H1 (cell line): ENCODE data around the gene CLDN9.

Experiments
- CHD1 ChIP-seq: IDR thresholded peaks from 2 replicates; pipeline ENCODE4 v1.6.1; 2012; ENCODE audit warnings: low read depth, low read length, improper control_type of control experiment
- CTBP2 ChIP-seq: IDR thresholded peaks from 2 replicates; pipeline ENCODE4 v1.7.0; 2011; ENCODE audit warnings: borderline replicate concordance, mild to moderate bottlenecking, moderate library complexity, mixed read lengths, low read length; ENCODE audit not compliant: insufficient read depth, insufficient read length
- CTCF ChIP-seq, 3 experiments: IDR thresholded peaks; 1 replicate in 2 of 3; 2 replicates in 1 of 3; pipeline versions ENCODE4 v1.5.1 to v1.6.1; 2011; ENCODE audit warnings: low read length in 3 of 3, mild to moderate bottlenecking in 3 of 3, inconsistent platforms in 2 of 3, low read depth in 1 of 3, moderate library complexity in 1 of 3; ENCODE audit not compliant: insufficient read depth in 1 of 3; ENCODE audit errors: control extremely low read depth in 1 of 3
- E2F6 ChIP-seq: IDR thresholded peaks from 2 replicates; pipeline ENCODE4 v1.6.1; 2012; ENCODE audit warnings: inconsistent platforms
- EP300 ChIP-seq, 2 experiments: IDR thresholded peaks; 1 replicate in 1 of 2; 2 replicates in 1 of 2; pipeline ENCODE4 v1.6.1; 2011 to 2012; ENCODE audit warnings: low read depth in 2 of 2, low read length in 2 of 2, mild to moderate bottlenecking in 2 of 2, borderline replicate concordance in 1 of 2, inconsistent platforms in 1 of 2, moderate library complexity in 1 of 2
- EZH2 ChIP-seq: fragments of 200-600 bp; sonication (generic); IDR thresholded peaks from 2 replicates; pipeline ENCODE4 v1.7.1; 2012; ENCODE audit warnings: low read depth, mild to moderate bottlenecking, moderate library complexity, low read length, inconsistent platforms; ENCODE audit not compliant: severe bottlenecking
- JUND ChIP-seq: IDR thresholded peaks from 2 replicates; pipeline ENCODE4 v1.6.1; 2011; ENCODE audit warnings: mild to moderate bottlenecking, improper control_type of control experiment, low read length
- MAX ChIP-seq: IDR thresholded peaks from 2 replicates; pipeline ENCODE4 v1.6.1; 2012; ENCODE audit warnings: inconsistent platforms
- POLR2A ChIP-seq, 2 experiments: IDR thresholded peaks; 1 replicate in 1 of 2; 2 replicates in 1 of 2; pipeline ENCODE4 v1.6.1; 2011; ENCODE audit warnings: low read depth in 2 of 2, low read length in 2 of 2, mild to moderate bottlenecking in 2 of 2; ENCODE audit errors: control extremely low read depth in 1 of 2
- POLR2AphosphoS5 ChIP-seq: IDR thresholded peaks from 2 replicates; pipeline ENCODE4 v1.6.1; 2011; ENCODE audit warnings: low read depth, low read length
- RAD21 ChIP-seq, 2 experiments: IDR thresholded peaks in 1 of 2; conservative IDR thresholded peaks in 1 of 2; 2 replicates each; pipeline ENCODE4 v1.6.1; 2011; ENCODE audit warnings: low read depth in 2 of 2, low read length in 2 of 2, improper control_type of control experiment in 1 of 2, inconsistent platforms in 1 of 2, mild to moderate bottlenecking in 1 of 2, moderate library complexity in 1 of 2
- RXRA ChIP-seq: IDR thresholded peaks from 2 replicates; pipeline ENCODE4 v1.6.1; 2011; ENCODE audit warnings: low read depth, mild to moderate bottlenecking, low read length, moderate library complexity; ENCODE audit not compliant: insufficient read depth
- TCF12 ChIP-seq: IDR thresholded peaks from 2 replicates; pipeline ENCODE4 v1.6.1; 2011; ENCODE audit warnings: low read depth, mild to moderate bottlenecking, low read length
- YY1 ChIP-seq: IDR thresholded peaks from 2 replicates; pipeline ENCODE4 v1.6.1; 2011; ENCODE audit warnings: low read depth, mild to moderate bottlenecking, low read length

GRCh38 chr16:2981177-2981898 is 31.4 kb upstream of the CLDN9 start:
- TF ChIP-seq CTCF (IDR thresholded peaks at IDR 0.05; ENCODE audit: control extremely low read depth in 1 of 3, insufficient read depth in 1 of 3, low read depth in 1 of 3, low read length in 3 of 3) (no peak), POLR2AphosphoS5 (no peak), RXRA (no peak), JUND (no peak), E2F6 (no peak), EP300 (IDR thresholded peaks at IDR 0.05; ENCODE audit: borderline replicate concordance in 1 of 2, low read depth in 2 of 2, low read length in 2 of 2) (no peak), POLR2A (IDR thresholded peaks at IDR 0.05; ENCODE audit: control extremely low read depth in 1 of 2, low read depth in 2 of 2, low read length in 2 of 2) (no peak; a peak in 2 of 3 replicates), RAD21 (IDR thresholded peaks at IDR 0.05 in 1 of 2, conservative IDR thresholded peaks at IDR 0.05 in 1 of 2; ENCODE audit: low read depth in 2 of 2, low read length in 2 of 2) (no peak), MAX (no peak), TCF12 (no peak), EZH2 (no peak), YY1 (no peak), CHD1 (no peak), CTBP2 (no peak)
